Bronchial epithelial cell (primary cell): Measurements from ENCODE around the gene TEX29. TPM values are rescaled to one million over a fixed set of nuclear protein-coding genes. Genes with fewer than 3 reads are reported as not detected.

Experiments
- DNase-seq: peaks from one replicate; pipeline ENCODE4 v3.0.0-alpha.2; 2010; ENCODE audit warnings: low read depth
- FAIRE-seq: peaks from 2 replicates; lab custom pipeline; 2011; peaks lifted over from hg19 to GRCh38; lab: Jason Lieb, UNC
- H3K27me3 ChIP-seq: 2 replicates; pipeline ENCODE4 v1.5.1; 2011; ENCODE audit warnings: low read length; ENCODE audit not compliant: control insufficient read depth, insufficient read depth
- H3K36me3 ChIP-seq: 2 replicates; pipeline ENCODE4 v1.5.1; 2011; ENCODE audit warnings: low read length; ENCODE audit not compliant: control insufficient read depth, insufficient read depth
- H3K4me3 ChIP-seq: 2 replicates; pipeline ENCODE4 v1.5.1; 2011; ENCODE audit warnings: mild to moderate bottlenecking, low read depth, low read length, control low read depth
- CTCF ChIP-seq: IDR thresholded peaks from 2 replicates; pipeline ENCODE4 v1.5.1; 2011; ENCODE audit warnings: mild to moderate bottlenecking, moderate library complexity, low read length, control low read depth, inconsistent platforms; ENCODE audit not compliant: insufficient read depth, severe bottlenecking
- total RNA-seq: library from RNA; depleted of rRNA; stranded (reverse); fragments of >200 nt; gene quantifications from 2 replicates; pipeline ENCODE4 v1.2.1, GENCODE V29; 2014

The TEX29 gene
- total RNA-seq, 1 donor from 2014 or later: not detected

GRCh38 chr13:111304041-111304544 is 16.3 kb upstream of the TEX29 start:
- Histone ChIP-seq H3K4me3 (no peak overlapping the region), H3K27me3 (no peaks in the 10 kb centered on the region), H3K36me3 (peaks cover 4% of the 10 kb centered on the region)
- DNase-seq (no peak), FAIRE-seq (no peak)
- no peak for TF ChIP-seq CTCF

GRCh38 chr13:111304603-111305289 is 15.7 kb upstream of the TEX29 start:
- DNase-seq: no peak
- no peak for TF ChIP-seq CTCF
- Histone ChIP-seq H3K4me3 (no peak overlapping the region), H3K27me3 (no peaks in the 10 kb centered on the region), H3K36me3 (peaks cover 4% of the 10 kb centered on the region)
- no peak for FAIRE-seq

GRCh38 chr13:111312944-111313590 is 7.4 kb upstream of the TEX29 start:
- Histone ChIP-seq H3K4me3 (no peak overlapping the region), H3K27me3 (no peaks in the 10 kb centered on the region), H3K36me3 (no peaks in the 10 kb centered on the region)
- FAIRE-seq: peak; percentile 13
- no peak for TF ChIP-seq CTCF
- DNase-seq: no peak

- TF ChIP-seq CTCF: no peak
- Histone ChIP-seq H3K36me3 (no peaks in the 10 kb centered on the region), H3K4me3 (no peak overlapping the region), H3K27me3 (no peaks in the 10 kb centered on the region)
- DNase-seq: no peak
- FAIRE-seq: no peak
Observed at GRCh38 chr13:111313911-111314425, 6.5 kb upstream of the TEX29 start.

GRCh38 chr13:111314852-111315251 is 5.6 kb upstream of the TEX29 start:
- Histone ChIP-seq H3K36me3 (no peaks in the 10 kb centered on the region), H3K27me3 (no peaks in the 10 kb centered on the region), H3K4me3 (no peak overlapping the region)
- TF ChIP-seq CTCF: no peak
- no peak for DNase-seq
- FAIRE-seq: no peak
